Measurements from ENCODE around the gene FBXO40.
"Not testable (repeated sequence)": the region's sequence is repeated elsewhere in the genome, so short reads cannot be mapped to it uniquely, and the experiment has no call there.

The FBXO40 gene

DNA sequence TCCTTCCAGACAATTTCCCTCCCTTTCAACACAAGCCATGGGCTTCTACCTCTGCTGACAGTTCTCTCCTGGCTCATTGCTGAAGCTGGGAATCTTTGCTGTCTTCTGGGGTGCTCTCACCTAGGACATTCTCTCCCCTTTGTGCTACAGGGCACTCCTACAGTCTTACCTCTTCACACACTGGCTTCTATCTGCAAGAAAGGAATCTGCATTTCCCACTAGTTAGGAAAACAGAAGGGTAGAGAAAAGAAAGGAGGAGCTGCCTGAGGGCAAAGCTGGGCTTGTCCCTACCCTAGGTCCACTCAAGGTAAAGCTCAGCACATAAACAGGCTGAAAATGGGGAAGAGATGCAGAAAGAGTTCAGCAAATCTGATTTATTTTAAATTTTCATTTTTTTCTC lies 31.0 kb upstream of the FBXO40 start:
- no peak for DNase-seq
- ChIA-PET POLR2A (no interaction called here), CTCF (interaction anchor here (0.7 to 1.4 kb wide), 2 partner anchors 11 to 15 kb away, joined by 3 to 4 read pairs; no protein-coding TSS in a partner anchor)
- H3K27me3 ChIP-seq (replicated peaks in 2 of 5; ENCODE audit: control insufficient read depth in 4 of 5, insufficient read depth in 5 of 5, low read length in 4 of 5), result no peaks in the 10 kb centered on the region
- no peak overlapping the region for H3K27ac ChIP-seq (ENCODE audit: insufficient read depth in 1 of 2, low read depth in 1 of 2, low read length in 2 of 2, poor library complexity in 1 of 2, severe bottlenecking in 2 of 2)
- H3K36me3 ChIP-seq (ENCODE audit: control insufficient read depth in 4 of 4, insufficient read depth in 4 of 4, low read length in 3 of 4), result no peaks in the 10 kb centered on the region
- no peak overlapping the region for H3K4me3 ChIP-seq (ENCODE audit: control insufficient read depth in 1 of 7, extremely low read depth in 1 of 7, insufficient read depth in 4 of 7, low read depth in 2 of 7, low read length in 6 of 7)
- no peaks in the 10 kb centered on the region for H3K4me1 ChIP-seq (ENCODE audit: control extremely low read depth in 1 of 4, control insufficient read depth in 4 of 4, insufficient read depth in 4 of 4, low read length in 3 of 4)
- H3K9me3 ChIP-seq (ENCODE audit: control extremely low read depth in 1 of 5, control insufficient read depth in 4 of 5, insufficient read depth in 2 of 5, low read depth in 1 of 5, low read length in 4 of 5), result no peaks in the 10 kb centered on the region

DNA sequence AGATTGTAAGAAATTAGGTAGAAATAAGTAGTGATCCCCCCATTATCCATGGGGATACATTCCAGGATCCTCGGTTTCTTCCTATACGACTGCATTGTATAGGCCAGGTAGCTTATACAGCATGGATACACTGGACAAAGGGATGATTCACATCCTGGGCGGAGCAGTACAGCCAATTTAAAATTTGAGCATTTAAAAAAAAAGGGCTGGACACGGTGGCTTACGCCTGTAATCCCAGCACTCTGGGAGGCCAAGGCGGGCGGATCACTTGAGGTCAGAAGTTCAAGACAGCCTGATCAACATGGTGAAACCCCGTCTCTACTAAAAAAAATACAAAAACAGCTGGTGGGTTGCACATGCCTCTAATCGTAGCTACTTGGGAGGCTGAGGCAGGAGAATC lies 26.4 kb upstream of the FBXO40 start:
- POLR2A ChIA-PET, result no interaction called here
- Histone ChIP-seq H3K27ac (ENCODE audit: insufficient read depth in 1 of 2, low read depth in 1 of 2, low read length in 2 of 2, poor library complexity in 1 of 2, severe bottlenecking in 2 of 2) (no peak overlapping the region), H3K4me1 (ENCODE audit: control extremely low read depth in 1 of 4, control insufficient read depth in 4 of 4, insufficient read depth in 4 of 4, low read length in 3 of 4) (no peaks in the 10 kb centered on the region), H3K36me3 (ENCODE audit: control insufficient read depth in 4 of 4, insufficient read depth in 4 of 4, low read length in 3 of 4) (no peaks in the 10 kb centered on the region), H3K27me3 (replicated peaks in 2 of 5; ENCODE audit: control insufficient read depth in 4 of 5, insufficient read depth in 5 of 5, low read length in 4 of 5) (no peaks in the 10 kb centered on the region), H3K4me3 (ENCODE audit: control insufficient read depth in 1 of 7, extremely low read depth in 1 of 7, insufficient read depth in 4 of 7, low read depth in 2 of 7, low read length in 6 of 7) (no peak overlapping the region), H3K9me3 (ENCODE audit: control extremely low read depth in 1 of 5, control insufficient read depth in 4 of 5, insufficient read depth in 2 of 5, low read depth in 1 of 5, low read length in 4 of 5) (no peaks in the 10 kb centered on the region)
- CTCF ChIA-PET, result interaction anchor here (0.6 kb wide), 1 partner anchor 35 kb away, joined by 3 read pairs; no protein-coding TSS in a partner anchor
- WGBS (ENCODE audit: insufficient coverage), result 98% methylated on average over 9 of the region's 9 CpGs
- no peak for DNase-seq

DNA sequence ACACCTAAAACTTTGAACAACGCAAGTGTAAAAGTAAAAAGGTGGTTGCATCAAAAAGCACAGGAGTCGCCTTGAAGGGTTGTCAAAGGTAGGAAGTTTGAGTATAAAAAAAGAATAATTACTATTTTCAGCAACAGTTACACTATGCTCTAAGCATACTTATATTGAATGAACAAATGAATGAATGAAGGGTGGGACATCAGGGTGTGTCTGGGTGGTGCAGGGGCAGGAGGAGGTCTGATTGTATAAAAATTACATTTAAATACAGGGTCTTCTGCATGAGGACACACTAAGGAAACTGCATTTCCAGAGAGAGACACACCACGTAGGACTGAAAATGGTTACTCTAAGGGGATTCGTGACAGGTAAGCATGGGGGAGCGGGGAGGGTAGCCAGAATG lies 25.5 kb upstream of the FBXO40 start, which contains the start of gene ARGFX:
TSS of gene ARGFX (plus strand) at position 301 of the 400 bp plus-strand sequence. CDS start 2,765 bp downstream, outside the sequence.
- no peak for DNase-seq
- Histone ChIP-seq H3K4me1 (ENCODE audit: control extremely low read depth in 1 of 4, control insufficient read depth in 4 of 4, insufficient read depth in 4 of 4, low read length in 3 of 4) (no peaks in the 10 kb centered on the region), H3K27ac (ENCODE audit: insufficient read depth in 1 of 2, low read depth in 1 of 2, low read length in 2 of 2, poor library complexity in 1 of 2, severe bottlenecking in 2 of 2) (no peak within 1 kb of the TSS), H3K27me3 (replicated peaks in 2 of 5; ENCODE audit: control insufficient read depth in 4 of 5, insufficient read depth in 5 of 5, low read length in 4 of 5) (no peaks in the 10 kb centered on the region), H3K9me3 (ENCODE audit: control extremely low read depth in 1 of 5, control insufficient read depth in 4 of 5, insufficient read depth in 2 of 5, low read depth in 1 of 5, low read length in 4 of 5) (no peaks in the 10 kb centered on the region), H3K4me3 (ENCODE audit: control insufficient read depth in 1 of 7, extremely low read depth in 1 of 7, insufficient read depth in 4 of 7, low read depth in 2 of 7, low read length in 6 of 7) (no peak within 1 kb of the TSS), H3K36me3 (ENCODE audit: control insufficient read depth in 4 of 4, insufficient read depth in 4 of 4, low read length in 3 of 4) (no peaks in the 10 kb centered on the region)
- CTCF ChIA-PET, result no interaction called here
- WGBS (ENCODE audit: insufficient coverage), result 96% methylated on average over 3 of the region's 5 CpGs
- POLR2A ChIA-PET, result no interaction called here

DNA sequence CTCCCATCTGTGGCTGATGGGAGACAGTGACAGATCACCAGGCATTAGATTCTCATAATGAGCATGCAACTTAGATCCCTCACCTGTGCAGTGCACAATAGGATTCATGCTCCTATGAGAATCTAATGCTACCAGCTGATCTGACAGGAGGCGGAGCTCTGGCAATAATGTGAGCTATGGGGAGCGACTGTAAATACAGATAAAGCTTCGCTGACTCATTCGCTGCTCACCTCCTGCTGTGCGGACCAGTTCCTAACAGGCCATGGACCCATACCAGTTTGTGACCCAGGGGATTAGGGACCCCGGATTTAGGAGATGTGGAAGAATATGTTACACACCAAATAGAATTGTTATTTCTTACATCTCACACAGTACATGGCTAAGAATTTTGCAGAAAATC lies 18.7 kb upstream of the FBXO40 start:
- H3K9me3 ChIP-seq (ENCODE audit: control extremely low read depth in 1 of 5, control insufficient read depth in 4 of 5, insufficient read depth in 2 of 5, low read depth in 1 of 5, low read length in 4 of 5), result no peaks in the 10 kb centered on the region
- H3K27ac ChIP-seq (ENCODE audit: insufficient read depth in 1 of 2, low read depth in 1 of 2, low read length in 2 of 2, poor library complexity in 1 of 2, severe bottlenecking in 2 of 2), result no peak overlapping the region
- no peaks in the 10 kb centered on the region for H3K27me3 ChIP-seq (replicated peaks in 2 of 5; ENCODE audit: control insufficient read depth in 4 of 5, insufficient read depth in 5 of 5, low read length in 4 of 5)
- H3K4me1 ChIP-seq (ENCODE audit: control extremely low read depth in 1 of 4, control insufficient read depth in 4 of 4, insufficient read depth in 4 of 4, low read length in 3 of 4), result no peaks in the 10 kb centered on the region
- ChIA-PET POLR2A (no interaction called here), CTCF (no interaction called here)
- H3K4me3 ChIP-seq (ENCODE audit: control insufficient read depth in 1 of 7, extremely low read depth in 1 of 7, insufficient read depth in 4 of 7, low read depth in 2 of 7, low read length in 6 of 7), result no peak overlapping the region
- H3K36me3 ChIP-seq (ENCODE audit: control insufficient read depth in 4 of 4, insufficient read depth in 4 of 4, low read length in 3 of 4), result no peaks in the 10 kb centered on the region
- DNase-seq, result peak in 1 of 3 donors; percentile 6
- WGBS (ENCODE audit: insufficient coverage), result 69% methylated on average over 4 of the region's 6 CpGs

DNA sequence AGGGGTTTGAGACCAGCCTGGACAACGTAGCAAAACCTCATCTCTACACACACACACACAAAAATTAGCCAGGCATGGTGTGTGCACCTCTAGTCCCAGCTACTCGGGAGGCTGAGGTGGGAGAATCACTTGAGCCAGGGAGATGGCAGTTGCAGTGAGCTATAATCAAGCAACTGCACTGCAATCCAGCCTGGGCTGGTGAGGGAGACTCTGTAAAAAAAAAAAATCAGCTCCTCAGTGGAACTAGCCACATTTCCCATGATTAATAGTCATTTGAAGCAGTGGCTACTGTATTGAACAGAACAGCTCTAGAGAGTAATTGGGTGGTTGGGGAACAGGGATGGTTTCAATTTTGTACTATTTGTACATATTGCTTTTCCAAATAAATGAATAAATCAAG lies 11.5 kb upstream of the FBXO40 start:
- Histone ChIP-seq H3K36me3 (ENCODE audit: control insufficient read depth in 4 of 4, insufficient read depth in 4 of 4, low read length in 3 of 4) (no peaks in the 10 kb centered on the region), H3K4me1 (ENCODE audit: control extremely low read depth in 1 of 4, control insufficient read depth in 4 of 4, insufficient read depth in 4 of 4, low read length in 3 of 4) (no peaks in the 10 kb centered on the region), H3K27ac (ENCODE audit: insufficient read depth in 1 of 2, low read depth in 1 of 2, low read length in 2 of 2, poor library complexity in 1 of 2, severe bottlenecking in 2 of 2) (no peak overlapping the region), H3K4me3 (ENCODE audit: control insufficient read depth in 1 of 7, extremely low read depth in 1 of 7, insufficient read depth in 4 of 7, low read depth in 2 of 7, low read length in 6 of 7) (no peak overlapping the region), H3K9me3 (ENCODE audit: control extremely low read depth in 1 of 5, control insufficient read depth in 4 of 5, insufficient read depth in 2 of 5, low read depth in 1 of 5, low read length in 4 of 5) (no peaks in the 10 kb centered on the region), H3K27me3 (replicated peaks in 2 of 5; ENCODE audit: control insufficient read depth in 4 of 5, insufficient read depth in 5 of 5, low read length in 4 of 5) (no peaks in the 10 kb centered on the region)
- no peak for DNase-seq
- CTCF ChIA-PET, result no interaction called here
- 100% methylated on average over 1 of the region's 2 CpGs for WGBS (ENCODE audit: insufficient coverage)
- POLR2A ChIA-PET, result no interaction called here

DNA sequence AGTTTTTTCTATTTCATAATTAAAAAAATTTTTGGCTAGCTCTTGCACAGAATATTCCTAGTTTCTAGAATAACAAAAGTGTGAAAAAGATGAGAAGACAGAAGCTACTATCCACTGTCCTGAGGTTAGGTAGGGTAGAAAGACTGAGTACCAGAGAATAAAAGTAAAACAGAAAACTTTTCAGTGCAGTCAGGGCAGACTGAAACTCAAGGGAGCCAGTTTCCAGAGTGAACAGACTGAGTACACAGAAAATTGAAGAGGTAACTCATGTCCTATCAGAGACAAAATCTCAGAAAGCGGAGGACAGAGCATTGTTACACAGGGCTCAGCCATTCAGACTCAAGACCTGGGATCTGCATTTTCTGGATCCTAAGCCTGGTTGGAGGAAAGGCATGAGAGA lies 8.8 kb upstream of the FBXO40 start:
- H3K9me3 ChIP-seq (ENCODE audit: control extremely low read depth in 1 of 5, control insufficient read depth in 4 of 5, insufficient read depth in 2 of 5, low read depth in 1 of 5, low read length in 4 of 5), result no peaks in the 10 kb centered on the region
- H3K27me3 ChIP-seq (replicated peaks in 2 of 5; ENCODE audit: control insufficient read depth in 4 of 5, insufficient read depth in 5 of 5, low read length in 4 of 5), result no peaks in the 10 kb centered on the region
- ChIA-PET POLR2A (no interaction called here), CTCF (interaction anchor here (1.1 kb wide), 1 partner anchor 9 kb away, joined by 3 read pairs; no protein-coding TSS in a partner anchor)
- DNase-seq, result no peak
- no peaks in the 10 kb centered on the region for H3K36me3 ChIP-seq (ENCODE audit: control insufficient read depth in 4 of 4, insufficient read depth in 4 of 4, low read length in 3 of 4)
- 100% methylated on average over 1 of the region's 1 CpG for WGBS (ENCODE audit: insufficient coverage)
- H3K27ac ChIP-seq (ENCODE audit: insufficient read depth in 1 of 2, low read depth in 1 of 2, low read length in 2 of 2, poor library complexity in 1 of 2, severe bottlenecking in 2 of 2), result no peak overlapping the region
- H3K4me1 ChIP-seq (ENCODE audit: control extremely low read depth in 1 of 4, control insufficient read depth in 4 of 4, insufficient read depth in 4 of 4, low read length in 3 of 4), result no peaks in the 10 kb centered on the region
- H3K4me3 ChIP-seq (ENCODE audit: control insufficient read depth in 1 of 7, extremely low read depth in 1 of 7, insufficient read depth in 4 of 7, low read depth in 2 of 7, low read length in 6 of 7), result no peak overlapping the region

DNA sequence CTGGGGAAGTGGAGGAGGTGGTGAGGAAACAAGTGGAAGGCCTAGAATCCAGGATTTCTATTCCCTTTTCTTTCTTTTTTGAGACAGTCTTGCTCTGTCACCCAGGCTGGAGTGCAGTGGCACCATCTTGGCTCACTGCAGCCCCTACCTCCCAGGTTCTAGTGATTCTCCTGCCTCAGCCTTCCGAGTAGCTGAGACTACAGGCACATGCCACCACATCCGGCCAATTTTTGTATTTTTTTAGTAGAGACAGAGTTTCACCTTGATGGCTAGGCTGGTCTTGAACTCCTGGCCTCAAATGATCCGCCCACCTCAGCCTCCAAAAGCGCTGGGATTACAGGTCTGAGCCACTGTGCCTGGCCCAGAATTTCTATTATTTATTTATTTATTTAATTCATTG lies 627 bp downstream of the FBXO40 start:
- CTCF ChIA-PET; DNase-seq; H3K36me3 ChIP-seq (ENCODE audit: control insufficient read depth in 4 of 4, insufficient read depth in 4 of 4, low read length in 3 of 4); H3K4me1 ChIP-seq (ENCODE audit: control extremely low read depth in 1 of 4, control insufficient read depth in 4 of 4, insufficient read depth in 4 of 4, low read length in 3 of 4); H3K9me3 ChIP-seq (ENCODE audit: control extremely low read depth in 1 of 5, control insufficient read depth in 4 of 5, insufficient read depth in 2 of 5, low read depth in 1 of 5, low read length in 4 of 5); POLR2A ChIA-PET; H3K27ac ChIP-seq (ENCODE audit: insufficient read depth in 1 of 2, low read depth in 1 of 2, low read length in 2 of 2, poor library complexity in 1 of 2, severe bottlenecking in 2 of 2); H3K4me3 ChIP-seq (ENCODE audit: control insufficient read depth in 1 of 7, extremely low read depth in 1 of 7, insufficient read depth in 4 of 7, low read depth in 2 of 7, low read length in 6 of 7); H3K27me3 ChIP-seq (replicated peaks in 2 of 5; ENCODE audit: control insufficient read depth in 4 of 5, insufficient read depth in 5 of 5, low read length in 4 of 5): not testable (repeated sequence)
- WGBS (ENCODE audit: insufficient coverage), result 95% methylated on average over 2 of the region's 4 CpGs
